ENCODE data around the gene TAF6L.
"Not testable (repeated sequence)": the region's sequence is repeated elsewhere in the genome, so short reads cannot be mapped to it uniquely, and the experiment has no call there.

TAF6L gene

GRCh38 chr11:62771144-62772021 lies at the start of gene TAF6L:
TSS of gene TAF6L (plus strand) at chr11:62771396. CDS start at chr11:62775784, 4,388 bp downstream.
- peak; percentile 66 for TF ChIP-seq POLR2A (IDR thresholded peaks at IDR 0.05; ENCODE audit: low read depth, low read length)
- DNase-seq (ENCODE audit: insufficient read length, low spot score) = peak; percentile 92
- no peak for FAIRE-seq

GRCh38 chr11:62721994-62722393 lies 49.2 kb upstream of the TAF6L start:
- no peak for FAIRE-seq
- no peak for TF ChIP-seq POLR2A (IDR thresholded peaks at IDR 0.05; ENCODE audit: low read depth, low read length)
- no peak for DNase-seq (ENCODE audit: insufficient read length, low spot score)

GRCh38 chr11:62724171-62724570 lies 47.0 kb upstream of the TAF6L start:
- DNase-seq (ENCODE audit: insufficient read length, low spot score) (no peak), FAIRE-seq (no peak)
- TF ChIP-seq POLR2A (IDR thresholded peaks at IDR 0.05; ENCODE audit: low read depth, low read length) = no peak

GRCh38 chr11:62725646-62726045 lies 45.5 kb upstream of the TAF6L start:
- FAIRE-seq (no peak), DNase-seq (ENCODE audit: insufficient read length, low spot score) (no peak)
- TF ChIP-seq POLR2A (IDR thresholded peaks at IDR 0.05; ENCODE audit: low read depth, low read length) = no peak

GRCh38 chr11:62726156-62726914 lies 44.9 kb upstream of the TAF6L start:
- no peak for TF ChIP-seq POLR2A (IDR thresholded peaks at IDR 0.05; ENCODE audit: low read depth, low read length)
- no peak for DNase-seq (ENCODE audit: insufficient read length, low spot score)
- no peak for FAIRE-seq

GRCh38 chr11:62726915-62727164 lies 44.4 kb upstream of the TAF6L start:
- TF ChIP-seq POLR2A (IDR thresholded peaks at IDR 0.05; ENCODE audit: low read depth, low read length) = no peak
- FAIRE-seq (no peak), DNase-seq (ENCODE audit: insufficient read length, low spot score) (no peak)

- TF ChIP-seq POLR2A (IDR thresholded peaks at IDR 0.05; ENCODE audit: low read depth, low read length) = peak; percentile 73
- DNase-seq (ENCODE audit: insufficient read length, low spot score) (peak; percentile 96), FAIRE-seq (no peak)
Measured at GRCh38 chr11:62727165-62727871, 43.9 kb upstream of the TAF6L start, which contains the start of gene HNRNPUL2. TSS of gene HNRNPUL2 (minus strand) at chr11:62727457. CDS start at chr11:62727156, 301 bp downstream.

- no peak for FAIRE-seq
Measured at GRCh38 chr11:62727872-62728170, 43.4 kb upstream of the TAF6L start.

GRCh38 chr11:62728171-62728988 lies 42.8 kb upstream of the TAF6L start, which contains the start of gene TTC9C:
TSS of gene TTC9C (plus strand) at chr11:62728486. CDS start at chr11:62728849, 363 bp downstream.
- FAIRE-seq = no peak
- TF ChIP-seq POLR2A (IDR thresholded peaks at IDR 0.05; ENCODE audit: low read depth, low read length) = peak; percentile 28; the same call in 1 of the 2 replicates
- peak; percentile 64 for DNase-seq (ENCODE audit: insufficient read length, low spot score)

More at GRCh38 chr11:62727872-62728170, 43.4 kb upstream of the TAF6L start:
- no peak for TF ChIP-seq POLR2A (IDR thresholded peaks at IDR 0.05; ENCODE audit: low read depth, low read length)
- DNase-seq (ENCODE audit: insufficient read length, low spot score) = peak; percentile 63

GRCh38 chr11:62730076-62730475 lies 41.1 kb upstream of the TAF6L start:
- not testable (repeated sequence) for DNase-seq (ENCODE audit: insufficient read length, low spot score); FAIRE-seq

- TF ChIP-seq POLR2A (IDR thresholded peaks at IDR 0.05; ENCODE audit: low read depth, low read length) = no peak
- no peak for FAIRE-seq
- DNase-seq (ENCODE audit: insufficient read length, low spot score) = no peak
Measured at GRCh38 chr11:62732830-62733229, 38.4 kb upstream of the TAF6L start.

GRCh38 chr11:62737196-62737595 lies 34.0 kb upstream of the TAF6L start:
- FAIRE-seq (no peak), DNase-seq (ENCODE audit: insufficient read length, low spot score) (no peak)
- TF ChIP-seq POLR2A (IDR thresholded peaks at IDR 0.05; ENCODE audit: low read depth, low read length) = no peak

- no peak for FAIRE-seq
- DNase-seq (ENCODE audit: insufficient read length, low spot score) = no peak
- no peak for TF ChIP-seq POLR2A (IDR thresholded peaks at IDR 0.05; ENCODE audit: low read depth, low read length)
Measured at GRCh38 chr11:62747475-62748160, 23.6 kb upstream of the TAF6L start.

GRCh38 chr11:62749931-62750330 lies 21.3 kb upstream of the TAF6L start:
- not testable (repeated sequence) for DNase-seq (ENCODE audit: insufficient read length, low spot score); FAIRE-seq
